HL-60 (cell line): ENCODE results near the gene TMLHE.

Source experiments
- DNase-seq, 2 experiments: peaks; one replicate each; pipeline ENCODE4 v3.0.0-alpha.2; 2010 to 2020; ENCODE audit warnings: low read depth in 1 of 2, low spot score in 1 of 2
- H3K27ac ChIP-seq: fragments of 250-450 bp; sonication (Bioruptor Pico); replicated peaks from 2 replicates; pipeline ENCODE4 v1.5.1; 2020; ENCODE audit warnings: mild to moderate bottlenecking, moderate library complexity
- H3K27me3 ChIP-seq: fragments of 250-450 bp; sonication (Bioruptor Pico); 2 replicates; pipeline ENCODE4 v1.5.1; 2021; ENCODE audit warnings: mild to moderate bottlenecking, moderate library complexity; ENCODE audit not compliant: insufficient read depth, poor library complexity, severe bottlenecking
- H3K4me3 ChIP-seq: replicated peaks from 2 replicates; pipeline ENCODE4 v1.5.1; 2011; ENCODE audit warnings: mild to moderate bottlenecking, control low read depth, low read length; ENCODE audit not compliant: insufficient read depth
- CTCF ChIP-seq: IDR thresholded peaks from one replicate; pipeline ENCODE4 v1.5.1; 2011; ENCODE audit warnings: low read length, control low read depth, inconsistent platforms; ENCODE audit not compliant: insufficient read depth
- GABPA ChIP-seq: IDR thresholded peaks from 2 replicates; pipeline ENCODE4 v1.6.1; 2012; ENCODE audit warnings: low read depth
- POLR2AphosphoS5 ChIP-seq: IDR thresholded peaks from 2 replicates; pipeline ENCODE4 v1.6.1; 2012; ENCODE audit warnings: low read depth
- REST ChIP-seq: IDR thresholded peaks from 2 replicates; pipeline ENCODE4 v1.6.1; 2012; ENCODE audit warnings: low read depth; ENCODE audit not compliant: insufficient replicate concordance
- SPI1 ChIP-seq: IDR thresholded peaks from 2 replicates; pipeline ENCODE4 v1.6.1; 2012; ENCODE audit warnings: low read depth, mild to moderate bottlenecking, borderline replicate concordance

Gene TMLHE

GRCh38 chrX:155592981-155593380, 19.8 kb downstream of the TMLHE start:
- no peaks in the 10 kb centered on the region for H3K27me3 ChIP-seq
- no peak overlapping the region for H3K4me3 ChIP-seq
- H3K27ac ChIP-seq = no peak overlapping the region
- DNase-seq = no peak
- TF ChIP-seq REST (no peak), POLR2AphosphoS5 (no peak), GABPA (no peak), CTCF (no peak), SPI1 (no peak)

GRCh38 chrX:155592331-155592730, 20.4 kb downstream of the TMLHE start:
- no peak for DNase-seq
- Histone ChIP-seq H3K27me3 (no peaks in the 10 kb centered on the region), H3K27ac (no peak overlapping the region), H3K4me3 (no peak overlapping the region)
- no peak for TF ChIP-seq POLR2AphosphoS5
- no peak for TF ChIP-seq SPI1
- no peak for TF ChIP-seq GABPA
- no peak for TF ChIP-seq REST
- TF ChIP-seq CTCF = no peak

GRCh38 chrX:155577682-155578081, 35.1 kb downstream of the TMLHE start:
- TF ChIP-seq REST (no peak), GABPA (no peak), POLR2AphosphoS5 (no peak), SPI1 (no peak), CTCF (no peak)
- no peak for DNase-seq
- H3K27ac ChIP-seq = no peak overlapping the region

More at GRCh38 chrX:155577682-155578081, 35.1 kb downstream of the TMLHE start:
- no peaks in the 10 kb centered on the region for H3K27me3 ChIP-seq
- H3K4me3 ChIP-seq = no peak overlapping the region
